HG03460 (cell line): Measurements from ENCODE around the gene FAM72A.
"Not testable (repeated sequence)": the region's sequence is repeated elsewhere in the genome, so short reads cannot be mapped to it uniquely, and the experiment has no call there.

Experiments used
- ATAC-seq: cut with Tn5 transposase; IDR thresholded peaks from one replicate; pipeline ENCODE4 v1.9.1; 2021; ENCODE audit not compliant: unreplicated experiment

FAM72A gene

DNA sequence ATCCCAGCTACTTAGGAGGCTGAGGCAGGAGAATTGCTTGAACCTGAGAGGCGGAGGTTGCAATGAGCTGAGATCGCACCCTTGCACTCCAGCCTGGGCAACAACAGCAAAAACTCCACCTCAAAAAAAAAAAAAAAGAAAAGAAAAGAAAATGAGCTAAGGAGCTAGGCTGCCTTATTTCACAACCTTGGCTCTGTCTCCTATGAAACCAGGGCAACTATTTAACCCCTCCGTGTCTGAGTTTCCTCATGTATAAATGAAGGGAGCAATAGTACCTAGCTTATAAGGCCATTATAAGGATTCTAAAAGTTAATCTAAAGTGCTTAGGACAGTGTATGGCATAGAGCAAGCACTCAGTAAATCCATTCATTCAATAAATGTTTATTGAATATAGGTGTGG, 32.8 kb downstream of the FAM72A start:
- ATAC-seq: not testable (repeated sequence)

DNA sequence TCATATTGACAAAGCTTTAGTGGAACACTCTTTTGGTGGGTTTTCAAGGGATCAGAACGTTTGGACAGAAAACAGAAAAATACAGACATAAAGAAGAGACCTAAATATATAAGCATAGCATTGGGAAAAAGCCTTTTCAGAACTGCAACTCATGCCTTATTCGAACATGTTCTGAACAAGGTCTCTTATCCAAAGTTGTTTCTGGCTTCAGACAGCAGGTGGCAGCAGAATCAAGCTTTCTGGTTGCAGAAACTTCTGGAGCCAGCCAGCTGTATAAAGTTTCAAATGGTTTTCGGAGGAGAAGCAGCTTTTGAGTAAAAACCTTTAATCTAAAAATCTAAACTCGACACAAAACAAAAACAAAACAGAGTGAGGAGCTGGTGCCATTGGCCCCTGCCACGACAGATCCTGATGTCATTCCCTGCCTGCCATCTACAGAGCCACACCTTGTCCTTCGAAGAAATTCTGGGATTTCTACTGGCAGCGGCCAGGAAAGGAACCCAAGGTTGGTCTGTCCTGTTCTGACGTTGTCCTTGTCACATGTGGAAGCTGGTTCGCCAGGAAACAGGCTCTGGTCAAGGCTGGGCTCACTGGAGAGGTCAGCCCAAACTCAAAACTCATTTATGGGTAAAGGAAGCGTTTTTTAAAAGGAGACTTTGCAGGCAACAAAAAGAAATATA, 35.1 kb downstream of the FAM72A start:
- ATAC-seq: not testable (repeated sequence)

DNA sequence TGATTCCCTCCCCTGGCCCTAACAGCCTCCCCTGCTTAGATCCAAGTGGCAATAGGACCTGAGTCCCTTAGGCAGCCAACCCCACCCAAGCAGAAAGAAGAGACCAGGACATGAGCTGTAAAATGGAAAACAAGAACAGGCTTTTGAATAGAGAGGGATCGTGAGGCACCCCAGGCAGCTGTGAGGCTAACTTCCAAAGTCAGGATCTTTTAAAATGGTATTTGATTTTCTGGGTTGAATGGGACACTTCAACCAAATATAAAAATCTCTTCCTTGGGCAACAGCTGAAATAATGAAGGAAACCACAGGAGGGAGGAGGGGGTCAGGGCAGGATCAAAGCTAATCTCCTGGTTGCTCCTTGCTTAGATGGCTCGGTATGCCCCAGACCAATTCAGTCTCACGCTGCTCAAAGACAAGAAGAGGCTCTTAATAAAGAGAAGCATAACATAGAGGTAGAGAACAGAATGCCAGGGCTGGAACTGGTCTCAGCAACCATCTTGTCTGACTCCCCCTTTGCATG, 56.8 kb downstream of the FAM72A start:
- no peak for ATAC-seq

DNA sequence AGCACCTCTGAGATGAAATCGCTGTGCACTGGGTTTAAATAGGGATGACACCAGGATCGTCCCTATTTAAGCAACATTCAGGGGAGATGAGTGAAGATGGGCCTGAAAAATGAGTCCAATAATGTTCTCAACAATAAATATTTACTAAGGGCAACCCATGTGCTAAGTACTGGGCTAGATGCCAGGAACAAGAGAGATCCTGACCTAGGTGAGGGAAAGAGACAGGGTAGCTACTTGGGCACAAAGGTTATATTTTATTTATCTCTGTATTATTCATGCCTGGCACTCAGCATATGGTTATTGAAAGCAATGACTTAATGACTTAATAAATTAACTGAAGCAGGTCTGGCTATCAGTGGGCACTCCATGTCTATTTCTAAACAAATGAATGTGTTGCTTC, 58.0 kb downstream of the FAM72A start:
- ATAC-seq: no peak

GRCh38 chr1:206143537-206144172, 59.0 kb downstream of the FAM72A start:
- ATAC-seq: no peak

DNA sequence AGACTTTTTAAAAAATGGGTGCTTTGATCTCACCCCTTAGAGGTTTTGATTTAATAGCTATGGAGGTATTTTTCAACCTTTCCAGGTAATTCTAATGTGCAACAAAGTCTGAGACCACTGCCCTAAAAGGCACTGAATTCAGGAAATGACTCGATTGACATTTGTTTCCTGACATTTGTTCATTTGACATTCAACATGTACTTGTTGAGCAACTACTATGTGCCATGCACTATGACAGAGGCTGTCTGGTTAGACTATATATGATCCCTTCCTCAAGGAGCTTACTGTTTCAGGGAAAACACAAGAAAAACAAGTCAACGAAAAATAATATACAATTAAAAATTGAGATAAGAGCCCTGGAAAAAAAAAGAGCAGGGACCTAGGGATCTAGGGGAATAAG, 59.9 kb downstream of the FAM72A start:
- ATAC-seq: no peak

- no peak for ATAC-seq
These were observed 60.6 kb downstream of the FAM72A start for GRCh38 chr1:206142011-206142410.

- no peak for ATAC-seq
These were observed 66.4 kb downstream of the FAM72A start for GRCh38 chr1:206136241-206136640.
